ENCODE results near the gene C19orf73.
A peak's percentile ranks its signal among the peaks of the same experiment; 100 is the strongest.
"Not testable (repeated sequence)": the region's sequence is repeated elsewhere in the genome, so short reads cannot be mapped to it uniquely, and the experiment has no call there.

C19orf73 gene

DNA sequence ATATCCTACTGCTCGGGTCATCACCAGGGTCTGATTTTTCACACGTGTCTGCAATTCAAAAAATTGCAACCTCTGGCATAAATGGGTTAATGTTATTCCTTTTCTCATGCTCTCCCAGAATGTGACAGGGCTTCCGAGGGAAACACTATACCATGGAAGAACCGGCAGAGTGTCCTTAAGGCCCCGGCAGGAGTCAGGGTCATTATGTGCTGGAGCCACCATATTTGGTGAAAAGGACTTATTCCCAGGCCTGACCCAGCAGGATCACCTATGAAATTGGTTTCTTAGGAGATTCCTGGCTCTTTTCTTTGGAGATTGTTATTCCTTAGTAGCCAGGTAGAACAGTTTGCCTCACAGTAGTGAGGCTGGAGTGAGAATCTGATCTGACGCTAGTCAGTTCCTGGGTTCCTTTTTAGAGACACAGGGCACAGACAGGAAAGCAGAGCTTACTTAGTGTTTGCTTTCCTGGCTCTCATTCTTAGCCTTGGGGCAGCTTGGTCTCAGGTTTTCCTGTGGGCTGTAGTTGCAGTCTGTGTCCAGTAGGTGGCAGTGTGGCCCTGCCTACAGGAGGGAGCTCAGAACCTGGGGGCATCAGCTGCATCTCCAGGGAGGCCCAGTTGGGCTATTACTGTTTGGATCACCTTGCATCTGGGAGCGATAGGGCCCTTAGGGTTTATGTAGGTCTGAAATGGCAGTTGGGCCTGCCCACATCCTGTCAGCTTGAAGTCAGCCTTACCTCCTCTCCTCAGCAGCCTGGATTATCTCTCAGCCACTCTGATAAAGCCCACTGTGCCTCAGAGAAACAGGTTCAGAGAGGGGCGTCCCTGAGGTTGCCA lies 21.3 kb downstream of the C19orf73 start:
- DNase-seq = peak; percentile 76

DNA sequence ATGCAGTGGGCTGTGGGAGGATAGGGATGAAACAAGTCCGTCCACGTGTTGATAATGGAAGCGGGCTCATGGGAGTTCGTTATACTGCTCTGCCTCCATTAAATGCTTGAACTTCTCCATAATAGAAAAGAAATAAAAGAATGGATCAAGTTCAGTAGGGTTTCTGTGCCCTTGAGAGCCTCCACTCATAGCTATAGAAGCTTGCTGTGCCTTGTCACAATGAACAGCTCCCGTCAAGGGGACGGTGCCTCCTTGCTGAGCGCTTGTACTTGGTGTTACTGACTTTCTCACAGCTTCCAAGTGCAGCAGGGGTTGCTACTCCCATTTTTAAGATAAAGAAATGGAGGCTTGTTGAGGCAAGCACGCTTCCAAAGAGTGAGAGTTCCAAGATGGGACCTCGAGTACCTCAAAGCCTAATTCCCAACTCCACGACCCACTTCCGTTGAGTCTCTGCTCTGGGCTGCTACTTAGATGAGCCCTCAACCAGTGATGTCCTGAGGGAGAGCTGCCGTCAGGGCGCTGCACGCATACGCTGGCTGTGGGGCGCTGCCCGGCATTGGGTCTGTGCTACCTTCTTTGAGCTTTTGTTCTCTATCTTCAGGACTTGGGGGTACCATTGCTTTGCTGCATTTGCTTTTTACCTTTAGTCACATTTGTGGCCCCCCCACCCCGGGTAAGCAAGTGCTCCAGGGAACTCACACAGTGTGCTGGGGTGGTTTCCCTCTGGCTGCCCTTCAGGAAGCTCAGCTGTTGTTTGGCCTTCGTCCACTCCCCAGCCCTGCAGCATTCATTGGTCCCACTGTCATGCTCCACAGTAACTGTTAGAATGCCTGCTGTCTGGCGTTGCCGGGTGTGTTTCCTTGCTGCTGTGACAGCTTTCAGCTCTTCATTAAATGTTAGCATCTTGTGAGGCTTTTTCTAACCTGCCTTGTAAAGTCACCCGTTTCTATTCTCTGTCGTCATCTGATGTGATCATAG lies 24.1 kb downstream of the C19orf73 start:
- DNase-seq = no peak

- DNase-seq = no peak
Observed at GRCh38 chr19:49092686-49093085, 26.3 kb downstream of the C19orf73 start.

DNA sequence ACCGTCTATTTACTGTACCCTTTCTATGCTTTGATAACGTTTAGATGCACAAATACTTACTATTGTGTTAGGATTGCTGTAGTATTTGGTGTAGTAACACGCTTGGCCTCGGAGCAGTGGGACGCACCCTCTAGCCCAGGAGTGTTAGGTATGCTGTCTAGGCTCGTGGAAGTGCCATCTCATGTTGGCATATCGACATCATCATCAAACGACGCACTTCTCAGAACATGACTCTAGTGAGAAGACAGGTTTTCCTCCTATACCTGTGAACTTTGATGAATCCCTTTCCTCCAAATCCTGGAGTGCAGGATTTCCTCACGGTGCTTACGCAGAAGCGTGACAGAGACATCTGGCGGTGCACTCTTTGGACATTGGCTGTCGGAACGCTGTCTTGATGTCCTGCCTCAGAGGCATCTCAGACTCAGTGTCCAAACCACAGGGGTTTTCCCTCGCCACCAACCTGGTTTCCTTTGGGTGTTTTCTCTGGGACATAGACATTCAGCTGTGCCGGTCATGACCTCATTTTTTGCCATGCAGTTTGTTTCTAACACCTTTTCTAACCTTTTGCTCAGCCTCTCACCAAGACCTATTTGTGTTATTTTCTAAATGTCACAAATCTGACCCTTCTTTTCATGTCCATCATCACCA lies 27.4 kb downstream of the C19orf73 start:
- no peak for DNase-seq

DNA sequence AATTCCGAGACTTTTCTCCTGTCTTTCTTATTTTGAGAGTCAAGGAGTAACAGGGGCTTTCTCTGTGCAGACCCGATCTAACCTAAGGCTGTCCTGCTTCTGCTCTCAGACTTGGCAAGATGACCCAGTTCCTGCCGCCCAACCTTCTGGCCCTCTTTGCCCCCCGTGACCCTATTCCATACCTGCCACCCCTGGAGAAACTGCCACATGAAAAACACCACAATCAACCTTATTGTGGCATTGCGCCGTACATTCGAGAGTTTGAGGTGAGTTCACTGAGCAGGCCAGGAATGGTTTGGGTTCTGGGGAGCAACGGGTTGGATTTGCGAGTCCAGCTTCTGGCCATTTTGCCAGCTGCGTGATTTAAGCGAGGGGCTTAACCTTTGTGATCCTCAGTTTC lies 32.6 kb downstream of the C19orf73 start:
- DNase-seq = no peak

DNA sequence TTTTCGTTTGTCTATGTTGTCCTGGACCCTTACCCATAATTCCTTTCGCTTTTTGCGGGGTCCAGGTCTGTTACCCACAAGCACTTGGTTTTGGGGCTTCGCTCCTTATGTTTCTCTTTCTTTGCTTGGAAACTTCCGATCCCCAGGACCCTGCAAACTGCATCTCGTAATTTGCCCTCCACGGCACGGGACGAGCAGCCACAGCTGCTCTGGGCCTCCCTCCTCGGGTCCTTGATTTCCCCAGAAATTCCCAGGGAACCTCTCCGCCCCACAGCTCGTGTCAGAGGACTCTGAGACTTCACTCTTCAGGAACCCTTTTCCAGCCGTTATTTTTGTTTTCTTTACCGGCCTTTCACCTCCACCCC lies 33.1 kb downstream of the C19orf73 start:
- DNase-seq = no peak

DNA sequence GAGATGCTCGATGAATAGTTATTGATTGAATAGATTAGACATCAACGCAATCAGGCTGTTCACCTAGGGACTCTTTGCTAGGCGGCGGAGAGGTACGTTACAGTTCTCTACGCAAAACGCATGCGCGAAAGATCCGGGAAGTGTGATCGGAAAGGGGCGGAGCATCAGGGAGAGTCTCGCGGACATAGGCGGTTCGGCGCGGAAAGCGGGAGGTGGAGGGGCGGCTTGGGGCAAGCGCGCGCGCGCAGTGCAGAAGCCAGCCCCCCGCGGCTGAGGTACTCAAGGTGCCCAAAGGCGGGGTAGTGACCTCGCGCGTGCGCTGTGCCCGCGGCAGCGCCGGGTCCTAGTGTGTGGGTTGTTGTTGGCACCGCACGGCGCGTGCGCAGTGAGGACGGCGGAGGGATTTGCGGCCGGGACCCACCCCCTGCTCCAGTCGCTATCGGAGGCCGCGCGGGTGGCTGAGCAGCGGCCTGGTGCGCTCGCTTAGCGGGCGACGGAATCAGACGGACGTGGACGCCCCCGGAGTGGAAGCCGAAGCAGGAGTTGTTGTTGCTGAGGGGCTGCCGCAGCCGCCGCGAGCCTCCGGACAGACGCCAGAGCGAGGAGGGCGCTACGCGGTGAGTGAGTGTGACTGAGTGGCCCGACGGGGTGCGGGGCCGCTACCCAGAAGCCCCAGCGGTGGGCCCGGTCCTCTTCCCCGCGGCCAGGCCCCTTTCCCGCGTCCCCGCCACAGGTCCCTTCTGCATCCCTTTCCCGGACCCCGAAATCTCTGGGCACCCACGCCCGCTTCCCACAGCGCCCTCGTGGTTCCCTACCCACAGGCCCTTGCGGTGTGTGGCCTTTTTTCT lies 33.7 kb downstream of the C19orf73 start, which contains the start of gene SNRNP70:
Gene SNRNP70, plus strand, starts transcription at position 432 of the 848 bp plus-strand sequence. CDS start 964 bp downstream, outside the sequence.
- peak; percentile 99 for DNase-seq

DNA sequence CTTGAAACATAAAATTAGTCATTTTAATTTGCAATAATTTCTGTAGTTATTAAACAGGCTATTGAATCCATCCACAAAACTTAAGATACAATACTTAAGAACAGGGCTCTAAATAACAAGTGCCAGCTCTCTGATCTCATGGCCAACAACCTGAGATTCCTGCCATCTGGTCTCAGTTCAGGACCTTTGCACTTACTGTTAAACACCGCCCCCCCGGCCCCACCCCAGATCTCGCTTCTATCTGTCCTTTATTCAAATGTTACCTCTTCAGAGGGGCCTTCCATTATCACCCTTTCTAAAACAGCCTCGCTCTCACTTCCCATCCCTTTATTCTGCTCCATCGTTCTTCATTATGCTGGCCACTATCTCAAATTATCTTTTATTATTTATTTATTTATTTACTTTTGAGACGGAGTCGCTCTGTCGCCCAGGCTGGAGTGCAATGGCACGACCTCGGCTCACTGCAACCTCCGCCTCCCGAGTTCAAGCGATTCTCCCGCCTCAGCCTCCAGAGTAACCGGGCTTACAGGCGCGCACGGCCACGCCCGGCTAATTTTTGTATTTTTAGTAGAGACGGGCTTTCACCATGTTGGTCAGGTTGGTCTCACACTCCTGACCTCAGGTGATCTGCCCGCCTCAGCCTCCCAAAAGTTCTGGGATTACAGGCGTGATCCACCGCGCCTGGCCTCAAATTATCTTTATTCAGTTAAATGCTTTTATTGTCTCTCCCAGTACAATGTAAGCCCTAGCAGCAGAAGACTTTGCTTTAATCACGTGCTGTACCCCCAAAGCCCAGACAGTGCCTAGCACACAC lies 34.5 kb downstream of the C19orf73 start:
- no peak for DNase-seq

GRCh38 chr19:49081273-49081672 lies 37.7 kb downstream of the C19orf73 start:
- no peak for DNase-seq

DNA sequence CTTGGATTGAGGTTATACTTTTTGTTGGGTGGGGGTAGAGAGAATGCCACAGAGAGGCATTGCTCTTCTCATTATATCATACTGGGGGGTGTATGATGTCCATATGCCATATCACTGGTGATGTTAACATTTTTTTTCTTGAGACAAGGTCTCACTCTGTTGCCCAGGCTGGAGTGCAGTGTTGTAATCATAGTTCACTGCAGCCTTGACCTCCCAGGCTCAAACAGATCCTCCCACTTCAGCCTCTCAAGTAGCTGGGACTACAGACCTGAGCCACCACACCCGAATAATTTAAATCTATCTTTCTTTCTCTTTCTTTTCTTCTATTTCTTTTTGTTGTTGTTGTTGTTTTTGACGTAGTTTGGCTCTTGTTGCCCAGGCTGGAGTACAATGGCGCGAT lies 38.6 kb downstream of the C19orf73 start:
- no peak for DNase-seq

GRCh38 chr19:49074869-49075268 lies 44.1 kb downstream of the C19orf73 start:
- not testable (repeated sequence) for DNase-seq

DNA sequence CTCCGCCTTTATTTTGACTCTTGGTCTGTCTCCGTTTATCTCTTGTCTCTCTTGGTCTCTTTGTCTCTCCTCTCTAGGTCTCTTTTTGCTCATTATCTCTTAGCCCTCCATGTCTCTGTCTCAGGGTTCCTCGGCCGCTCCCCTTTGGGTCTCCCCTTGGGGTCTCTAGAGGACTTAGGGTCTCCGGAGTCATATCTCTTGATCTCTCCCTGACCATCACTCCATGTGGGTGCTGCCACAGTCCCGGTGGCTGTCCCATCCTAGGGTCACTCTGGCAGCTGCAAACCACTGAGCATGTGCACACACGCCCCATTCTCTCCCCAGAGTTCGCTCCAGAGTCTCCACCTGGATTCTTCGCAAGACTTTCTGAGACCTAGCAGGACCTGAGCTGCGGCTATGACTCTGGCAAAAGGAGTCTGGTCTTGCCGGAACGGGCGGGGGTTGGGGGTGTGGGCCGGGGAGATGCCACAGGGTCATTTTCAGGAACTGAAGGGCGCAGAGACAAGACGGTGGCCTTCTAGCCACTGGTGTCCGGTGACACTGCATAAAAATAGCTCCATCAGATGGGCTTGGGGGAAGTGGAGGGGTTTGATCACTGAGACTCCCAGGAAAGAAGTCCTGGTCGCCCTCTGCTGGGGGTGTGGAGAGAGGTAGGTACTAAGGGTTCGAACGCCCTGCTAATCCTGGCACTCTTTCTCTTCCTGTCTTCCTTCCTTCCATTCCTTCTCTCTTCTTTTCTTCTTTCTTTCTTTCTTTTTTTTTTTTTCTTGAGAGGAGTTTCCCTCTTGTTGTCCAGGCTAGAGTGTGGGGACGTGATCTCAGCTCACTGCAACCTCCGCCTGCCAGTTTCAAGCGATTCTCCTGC lies 45.2 kb downstream of the C19orf73 start:
- DNase-seq = no peak

DNA sequence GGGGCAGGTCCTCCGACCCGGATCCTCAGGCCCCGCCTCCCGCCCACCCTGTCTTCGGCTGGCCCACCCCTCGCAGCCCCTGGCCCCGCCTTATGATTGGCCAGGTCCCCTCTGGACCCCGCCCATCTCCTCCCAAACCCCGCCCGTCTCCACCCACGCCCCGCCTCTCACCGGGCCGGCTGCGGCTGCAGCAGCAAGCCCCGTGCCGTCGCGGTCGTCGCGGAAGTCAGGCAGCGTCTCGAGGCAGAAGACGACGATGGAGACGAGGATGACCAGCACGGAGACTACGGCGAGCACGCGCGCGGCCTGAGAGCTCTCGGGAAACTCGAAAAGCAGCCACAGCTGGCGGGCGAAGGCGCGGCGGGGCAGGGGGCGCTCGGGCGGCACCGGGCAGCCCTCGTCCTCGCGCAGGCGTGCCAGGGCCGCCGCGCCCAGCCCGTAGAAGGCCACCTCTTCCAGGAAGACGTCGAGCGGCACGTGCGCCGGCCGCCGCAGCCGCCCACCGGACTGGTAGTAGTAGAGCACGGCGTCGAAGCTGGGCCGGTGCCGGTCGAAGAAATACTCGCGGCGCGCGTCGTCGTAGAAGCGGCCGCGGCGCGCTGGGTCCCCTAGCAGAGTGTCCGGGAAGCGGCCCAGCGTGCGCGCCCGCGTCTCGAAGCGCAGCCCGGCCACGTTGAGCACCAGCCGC lies 46.9 kb downstream of the C19orf73 start:
- no peak for DNase-seq

- DNase-seq = no peak
Observed at GRCh38 chr19:49070416-49070815, 48.5 kb downstream of the C19orf73 start.

DNA sequence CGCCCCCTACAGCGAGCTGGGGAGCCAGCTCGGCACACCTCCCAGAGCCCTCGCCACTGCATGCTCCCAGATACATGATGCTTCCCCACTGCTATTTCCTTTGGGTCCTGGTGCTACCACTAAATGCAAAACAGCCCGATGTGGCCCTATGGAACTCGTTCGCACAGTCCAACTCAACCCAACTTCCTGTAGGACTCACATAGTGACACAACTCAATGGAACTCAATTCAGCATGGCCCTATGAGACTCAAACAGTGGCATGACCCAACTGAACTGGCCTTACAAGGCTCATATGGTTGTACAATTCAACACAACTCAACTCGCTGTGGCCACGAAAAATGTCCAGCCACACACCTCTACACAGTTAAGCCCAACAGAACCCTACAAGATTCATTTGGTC lies 49.9 kb downstream of the C19orf73 start:
- no peak for DNase-seq
